B cell (primary cell): ENCODE data around the gene NPY4R2. TPM values are rescaled to one million over a fixed set of nuclear protein-coding genes. Genes with fewer than 3 reads are reported as not detected.
"Not testable (repeated sequence)": the region's sequence is repeated elsewhere in the genome, so short reads cannot be mapped to it uniquely, and the experiment has no call there.

Experiments
- ATAC-seq: fragments of 200-7000 bp; cut with Tn5 transposase; one replicate; pipeline ENCODE4 v1.10.0; 2021; ENCODE audit warnings: low read depth, mild to moderate bottlenecking, moderate number of reproducible peaks, moderate library complexity
- CTCF ChIA-PET: fragments of 350-600 bp; sonication (Branson Sonifier 250); formaldehyde crosslinking; loops from one replicate; lab custom pipeline; 2021; ENCODE audit warnings: antibody characterized with exemption, inconsistent platforms; lab: Charles Lee
- POLR2A ChIA-PET: fragments of 350-600 bp; sonication (Branson Sonifier 250); formaldehyde crosslinking; loops from one replicate; lab custom pipeline; 2021; ENCODE audit warnings: antibody characterized with exemption; lab: Charles Lee
- DNase-seq: peaks from one replicate; pipeline ENCODE4 v3.0.0; 2013
- H2AFZ ChIP-seq: 2 replicates; pipeline ENCODE4 v1.6.1; 2012; ENCODE audit warnings: mild to moderate bottlenecking, low read depth, low read length; ENCODE audit not compliant: insufficient read depth, poor library complexity, severe bottlenecking
- H3K27ac ChIP-seq, 2 donors: 1 replicate in 1 of 2; 2 replicates in 1 of 2; pipeline ENCODE4 v1.5.1; 2012 to 2013; ENCODE audit warnings: low read length in 2 of 2, mild to moderate bottlenecking in 2 of 2, moderate library complexity in 1 of 2
- H3K27me3 ChIP-seq, 4 experiments: fragments of 200-600 bp in 1 of 4; sonication (generic) in 1 of 4; replicated peaks in 1 of 4; 1 replicate in 2 of 4; 2 replicates in 2 of 4; pipeline versions ENCODE4 v1.6.1 to v1.7.0; 2013 to 2016; ENCODE audit warnings: low read length in 3 of 4, mild to moderate bottlenecking in 2 of 4, mixed read lengths in 1 of 4, moderate library complexity in 1 of 4; ENCODE audit not compliant: insufficient read depth in 4 of 4, control insufficient read depth in 3 of 4; ENCODE audit errors: control extremely low read depth in 1 of 4
- H3K36me3 ChIP-seq, 2 experiments: replicated peaks in 1 of 2; 1 replicate in 1 of 2; 2 replicates in 1 of 2; pipeline versions ENCODE4 v1.6.1 to v1.7.1; 2013; ENCODE audit warnings: low read length in 1 of 2; ENCODE audit not compliant: insufficient read depth in 2 of 2, control insufficient read depth in 1 of 2; ENCODE audit errors: control extremely low read depth in 1 of 2, extremely low read depth in 1 of 2
- H3K4me1 ChIP-seq, 2 donors: fragments of 200-600 bp in 1 of 2; sonication (generic) in 1 of 2; 1 replicate in 1 of 2; 2 replicates in 1 of 2; pipeline versions ENCODE4 v1.5.1 to v1.6.1; 2013 to 2017; ENCODE audit warnings: low read length in 2 of 2; ENCODE audit not compliant: control insufficient read depth in 2 of 2, insufficient read depth in 2 of 2
- H3K4me2 ChIP-seq: replicated peaks from 2 replicates; pipeline ENCODE3; 2012; ENCODE audit warnings: mild to moderate bottlenecking, low read depth, low read length; ENCODE audit not compliant: poor library complexity, severe bottlenecking
- H3K4me3 ChIP-seq, 5 experiments: fragments of 200-600 bp in 1 of 5; sonication (generic) in 1 of 5; 1 replicate in 3 of 5; 2 replicates in 2 of 5; pipeline versions ENCODE4 v1.5.1 to v1.7.0; 2011 to 2016; ENCODE audit warnings: low read length in 4 of 5, mild to moderate bottlenecking in 4 of 5, low read depth in 2 of 5, control low read depth in 1 of 5, moderate library complexity in 1 of 5; ENCODE audit not compliant: insufficient read depth in 1 of 5; ENCODE audit errors: control extremely low read depth in 1 of 5, extremely low read depth in 1 of 5
- H3K79me2 ChIP-seq: fragments of 200-600 bp; sonication (generic); one replicate; pipeline ENCODE4 v1.6.0; 2016; ENCODE audit warnings: low read length; ENCODE audit not compliant: control insufficient read depth, insufficient read depth
- H3K9ac ChIP-seq: fragments of 200-600 bp; sonication (generic); 2 replicates; pipeline ENCODE4 v1.6.1; 2017; ENCODE audit warnings: mild to moderate bottlenecking, low read length, moderate library complexity
- H3K9me3 ChIP-seq, 3 donors: one replicate each; pipeline versions ENCODE4 v1.6.1 to v1.7.1; 2013; ENCODE audit warnings: low read length in 2 of 3; ENCODE audit not compliant: control insufficient read depth in 2 of 3, insufficient read depth in 1 of 3; ENCODE audit errors: control extremely low read depth in 1 of 3
- H4K20me1 ChIP-seq: 2 replicates; pipeline ENCODE4 v1.6.0; 2012; ENCODE audit warnings: mild to moderate bottlenecking, low read length; ENCODE audit not compliant: insufficient read depth, control insufficient read depth, poor library complexity, severe bottlenecking
- H3K27ac Mint-ChIP-seq: one replicate; pipeline ENCODE4 v1.8.0; 2021; ENCODE audit warnings: mixed read lengths
- H3K27me3 Mint-ChIP-seq: one replicate; pipeline ENCODE4 v1.8.0; 2021; ENCODE audit warnings: mixed read lengths
- H3K4me1 Mint-ChIP-seq: one replicate; pipeline ENCODE4 v1.8.0; 2021; ENCODE audit warnings: mixed read lengths
- H3K4me3 Mint-ChIP-seq: one replicate; pipeline ENCODE4 v1.8.0; 2021; ENCODE audit warnings: mixed read lengths
- H3K9me3 Mint-ChIP-seq: one replicate; pipeline ENCODE4 v1.8.0; 2022; ENCODE audit warnings: mixed read lengths; ENCODE audit not compliant: insufficient read depth
- WGBS: methylation state at CpG from one replicate; pipeline ENCODE4 v1.1.5; 2013; ENCODE audit warnings: missing lambda C conversion rate; ENCODE audit not compliant: insufficient coverage; 5-methylcytosine and 5-hydroxymethylcytosine counted together
- intact Hi-C: fragments of 100-400 bp; cut with micrococcal nuclease; formaldehyde crosslinking; loops from one replicate; pipeline ENCODE4 v1.10.0; 2022
- polyA plus RNA-seq: library from polyadenylated mRNA; depleted of rRNA; stranded (reverse); fragments of >200 nt; gene quantifications from 2 replicates; pipeline ENCODE4 v1.2.3, GENCODE V29; 2012
- total RNA-seq, 2 donors: library from RNA; stranded (reverse); fragments of 120-200 nt in 1 of 2; gene quantifications; 1 replicate in 1 of 2; 2 replicates in 1 of 2; pipeline versions ENCODE4 v1.2.3 to v1.2.4, GENCODE V29; 2013 to 2022

The NPY4R2 gene
- total and polyA plus RNA-seq, 2 donors (not counting 1 experiment from before 2014, with no cell fraction given), result not detected

DNA sequence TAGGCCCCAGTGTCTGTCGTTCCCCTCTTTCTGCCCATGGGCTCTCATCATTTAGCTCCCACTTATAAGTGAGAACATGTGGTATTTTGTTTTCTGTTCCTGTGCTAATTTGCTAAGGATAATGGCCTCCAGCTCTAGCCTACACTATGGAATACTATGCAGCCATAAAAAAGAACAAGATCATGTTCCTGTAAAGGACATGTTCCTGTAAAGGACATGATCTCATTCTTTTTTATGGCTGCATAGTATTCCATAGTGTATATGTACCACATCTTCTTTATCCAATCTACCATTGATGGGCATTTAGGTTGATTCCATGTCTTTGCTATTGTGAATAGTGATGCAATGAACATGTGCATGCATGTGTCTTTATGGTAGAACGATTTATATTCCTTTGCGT is 19.2 kb downstream of the NPY4R2 start:
- H3K27ac ChIP-seq, H3K4me3 Mint-ChIP-seq: not testable (repeated sequence)

DNA sequence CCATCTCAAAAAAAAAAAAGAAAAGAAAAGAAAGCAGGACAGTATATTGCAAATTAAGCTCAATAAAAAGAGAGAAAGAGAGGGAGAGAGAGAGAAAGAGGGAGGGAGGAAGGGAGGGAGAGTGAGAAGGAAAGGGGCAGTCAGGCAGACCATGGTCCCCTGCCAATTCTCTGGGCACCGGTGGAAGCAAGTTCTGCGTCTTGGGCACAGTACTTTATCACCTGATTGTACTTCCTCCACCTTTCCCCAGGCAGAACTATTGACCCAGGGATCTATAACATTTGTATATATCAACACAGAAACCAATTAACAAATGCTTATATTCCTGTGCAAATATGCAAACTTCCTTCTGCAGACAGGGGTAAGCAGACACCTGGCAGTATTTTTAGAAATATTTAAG is 22.4 kb downstream of the NPY4R2 start:
- intact Hi-C loops, H4K20me1 ChIP-seq, H3K27me3 ChIP-seq, H2AFZ ChIP-seq, H3K4me3 ChIP-seq, H3K27ac Mint-ChIP-seq, H3K27ac ChIP-seq, H3K4me1 Mint-ChIP-seq, CTCF ChIA-PET, H3K36me3 ChIP-seq, ATAC-seq, H3K9ac ChIP-seq, H3K9me3 ChIP-seq, DNase-seq, H3K79me2 ChIP-seq, H3K4me2 ChIP-seq, POLR2A ChIA-PET, H3K4me3 Mint-ChIP-seq, H3K9me3 Mint-ChIP-seq, H3K4me1 ChIP-seq, H3K27me3 Mint-ChIP-seq: not testable (repeated sequence)
- no CpG with 5 or more reads among the region's 2 CpGs for WGBS

More for the DNA sequence above, 19.2 kb downstream of the NPY4R2 start:
- WGBS, result no CpG with 5 or more reads among the region's 3 CpGs
- POLR2A ChIA-PET, H3K79me2 ChIP-seq, DNase-seq, H3K27ac Mint-ChIP-seq, H3K27me3 ChIP-seq, H3K9ac ChIP-seq, H3K9me3 ChIP-seq, H3K9me3 Mint-ChIP-seq, ATAC-seq, H3K4me1 ChIP-seq, H4K20me1 ChIP-seq, H3K4me1 Mint-ChIP-seq, H2AFZ ChIP-seq, H3K36me3 ChIP-seq, H3K27me3 Mint-ChIP-seq, CTCF ChIA-PET, H3K4me3 ChIP-seq, intact Hi-C loops, H3K4me2 ChIP-seq: not testable (repeated sequence)

DNA sequence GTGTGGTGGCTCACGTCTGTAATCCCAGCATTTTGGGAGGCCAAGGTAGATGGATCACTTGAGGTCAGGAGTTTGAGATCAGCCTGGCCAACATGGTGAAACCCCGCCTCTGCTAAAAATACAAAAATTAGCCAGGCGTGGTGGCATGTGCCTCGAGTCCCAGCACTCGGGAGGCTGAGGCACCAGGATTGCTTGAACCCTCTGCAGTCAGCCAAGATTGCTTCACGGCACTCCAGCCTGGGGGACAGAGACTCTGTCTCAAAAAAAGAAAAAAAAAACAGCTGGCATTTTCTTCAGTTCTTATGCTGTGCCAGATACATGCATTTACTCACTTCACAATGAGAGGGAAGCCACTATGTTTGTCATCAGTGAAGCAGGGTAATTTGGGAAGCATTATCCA is 22.9 kb downstream of the NPY4R2 start:
- H3K4me1 ChIP-seq, H3K79me2 ChIP-seq, H3K4me3 Mint-ChIP-seq, H3K9ac ChIP-seq, H3K27me3 Mint-ChIP-seq, POLR2A ChIA-PET, intact Hi-C loops, H3K27me3 ChIP-seq, H3K27ac Mint-ChIP-seq, H3K4me1 Mint-ChIP-seq, DNase-seq, H3K4me2 ChIP-seq, H3K36me3 ChIP-seq, H2AFZ ChIP-seq, H4K20me1 ChIP-seq, ATAC-seq, H3K27ac ChIP-seq, H3K9me3 ChIP-seq, H3K9me3 Mint-ChIP-seq, CTCF ChIA-PET, H3K4me3 ChIP-seq: not testable (repeated sequence)
- WGBS, result 80% methylated on average over 2 of the region's 6 CpGs

- H3K9me3 Mint-ChIP-seq, H3K36me3 ChIP-seq, H3K9me3 ChIP-seq, ATAC-seq, H3K4me1 ChIP-seq, H4K20me1 ChIP-seq, CTCF ChIA-PET, POLR2A ChIA-PET, H3K27me3 ChIP-seq, DNase-seq, H3K4me3 Mint-ChIP-seq, H3K4me3 ChIP-seq, H3K79me2 ChIP-seq, H2AFZ ChIP-seq, H3K27ac ChIP-seq, H3K27ac Mint-ChIP-seq, H3K9ac ChIP-seq, H3K4me2 ChIP-seq, H3K27me3 Mint-ChIP-seq, intact Hi-C loops, H3K4me1 Mint-ChIP-seq: not testable (repeated sequence)
- no CpG with 5 or more reads among the region's 8 CpGs for WGBS
These were observed 24.0 kb downstream of the NPY4R2 start for GRCh38 chr10:47942351-47943019.
